ENCODE measurements around the gene NUDT19. TPM values are rescaled to one million over a fixed set of nuclear protein-coding genes. Genes with fewer than 3 reads are reported as not detected.

NUDT19 gene
- total and polyA plus RNA-seq, 2 experiments from 2014 or later = 2.4 to 3.9 TPM

DNA sequence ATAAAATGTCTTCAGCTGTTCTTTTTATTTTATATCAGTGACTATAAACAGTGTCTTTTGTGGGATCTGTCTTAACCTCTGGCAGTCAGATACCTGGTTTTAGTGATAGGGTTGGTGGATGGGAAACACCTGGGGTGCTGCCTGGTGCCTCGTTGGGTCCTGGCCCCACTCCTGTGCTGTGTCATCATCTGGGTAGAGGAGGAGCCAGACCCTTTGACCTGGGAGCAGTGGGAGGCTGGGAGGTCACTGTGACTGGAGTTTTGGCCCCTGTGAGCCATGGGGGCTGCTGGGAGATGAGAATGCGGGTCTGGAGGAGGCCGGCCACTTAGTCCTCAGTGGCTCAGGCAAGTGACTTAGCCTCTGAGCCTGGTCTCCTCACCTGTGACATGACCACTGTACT, 57.3 kb downstream of the NUDT19 start:
- Histone ChIP-seq H3K4me1 (ENCODE audit: insufficient read depth) (no peaks in the 10 kb centered on the region), H3K27me3 (ENCODE audit: insufficient read depth) (no peaks in the 10 kb centered on the region), H3K9me2 (ENCODE audit: insufficient read depth) (no peaks in the 10 kb centered on the region), H3K27ac (ENCODE audit: low read depth) (no peak overlapping the region), H4K20me1 (replicated peaks; ENCODE audit: insufficient read depth) (no peaks in the 10 kb centered on the region), H3K4me2 (no peak overlapping the region), H3K79me2 (replicated peaks; ENCODE audit: insufficient read depth) (no peaks in the 10 kb centered on the region), H2AFZ (no peak overlapping the region), H3F3A (replicated peaks; ENCODE audit: low read depth) (no peaks in the 10 kb centered on the region), H3K4me3 (no peak overlapping the region), H3K36me3 (ENCODE audit: insufficient read depth) (no peaks in the 10 kb centered on the region)
- DNase-seq (ENCODE audit: low spot score) (no peak), ATAC-seq (peak; percentile 55)
- TF ChIP-seq EZH2 (IDR thresholded peaks at IDR 0.05; ENCODE audit: low read depth, unreplicated experiment) (no peak), EZH2phosphoT487 (IDR thresholded peaks at IDR 0.05; ENCODE audit: unreplicated experiment) (no peak)
- TF ChIP-seq, protein P1, sequence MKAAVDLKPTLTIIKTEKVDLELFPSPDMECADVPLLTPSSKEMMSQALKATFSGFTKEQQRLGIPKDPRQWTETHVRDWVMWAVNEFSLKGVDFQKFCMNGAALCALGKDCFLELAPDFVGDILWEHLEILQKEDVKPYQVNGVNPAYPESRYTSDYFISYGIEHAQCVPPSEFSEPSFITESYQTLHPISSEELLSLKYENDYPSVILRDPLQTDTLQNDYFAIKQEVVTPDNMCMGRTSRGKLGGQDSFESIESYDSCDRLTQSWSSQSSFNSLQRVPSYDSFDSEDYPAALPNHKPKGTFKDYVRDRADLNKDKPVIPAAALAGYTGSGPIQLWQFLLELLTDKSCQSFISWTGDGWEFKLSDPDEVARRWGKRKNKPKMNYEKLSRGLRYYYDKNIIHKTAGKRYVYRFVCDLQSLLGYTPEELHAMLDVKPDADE (IDR thresholded peaks at IDR 0.05) = no peak
- H3K4me1 Mint-ChIP-seq = peaks cover 2% of the 10 kb centered on the region; the same call in 2 of the 3 replicates
- H3K27ac Mint-ChIP-seq = no peak overlapping the region
- no peak overlapping the region for H3K4me3 Mint-ChIP-seq
- no peaks in the 10 kb centered on the region for H3K36me3 Mint-ChIP-seq (ENCODE audit: low read depth)
- no peaks in the 10 kb centered on the region for H3K9me3 Mint-ChIP-seq
- peaks cover 5% of the 10 kb centered on the region for H3K27me3 Mint-ChIP-seq (ENCODE audit: insufficient read depth, low read depth, poor library complexity)

DNA sequence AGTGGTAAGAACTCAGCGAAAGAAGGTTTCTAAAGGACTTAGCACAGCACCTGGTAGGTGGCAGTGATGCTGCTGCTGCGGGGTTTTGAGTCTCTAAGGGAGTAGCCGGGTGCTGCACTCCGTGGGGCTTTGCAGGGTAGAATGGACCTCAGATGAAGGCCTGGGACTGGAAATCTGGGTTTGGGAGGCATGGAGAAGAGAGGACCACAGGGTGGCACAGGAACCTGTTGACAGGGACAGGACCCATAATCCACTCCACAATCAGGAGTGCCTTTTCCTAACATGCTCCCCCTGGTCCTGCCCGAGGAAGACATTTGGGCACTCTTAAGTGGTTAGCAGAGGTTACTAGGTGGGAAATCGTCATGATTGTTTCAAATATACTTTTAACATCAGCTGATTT, 57.7 kb downstream of the NUDT19 start:
- ATAC-seq (no peak), DNase-seq (ENCODE audit: low spot score) (no peak)
- Mint-ChIP-seq H3K4me3 (no peak overlapping the region), H3K4me1 (peaks cover 2% of the 10 kb centered on the region; the same call in 2 of the 3 replicates), H3K27ac (no peak overlapping the region), H3K9me3 (no peaks in the 10 kb centered on the region), H3K36me3 (ENCODE audit: low read depth) (no peaks in the 10 kb centered on the region), H3K27me3 (ENCODE audit: insufficient read depth, low read depth, poor library complexity) (peaks cover 5% of the 10 kb centered on the region)
- Histone ChIP-seq H3K79me2 (replicated peaks; ENCODE audit: insufficient read depth) (no peaks in the 10 kb centered on the region), H4K20me1 (replicated peaks; ENCODE audit: insufficient read depth) (no peaks in the 10 kb centered on the region), H3K27me3 (ENCODE audit: insufficient read depth) (no peaks in the 10 kb centered on the region), H3K27ac (ENCODE audit: low read depth) (no peak overlapping the region), H2AFZ (no peak overlapping the region), H3K36me3 (ENCODE audit: insufficient read depth) (no peaks in the 10 kb centered on the region), H3F3A (replicated peaks; ENCODE audit: low read depth) (no peaks in the 10 kb centered on the region), H3K4me1 (ENCODE audit: insufficient read depth) (no peaks in the 10 kb centered on the region), H3K9me2 (ENCODE audit: insufficient read depth) (no peaks in the 10 kb centered on the region), H3K4me2 (no peak overlapping the region), H3K4me3 (no peak overlapping the region)
- no peak for TF ChIP-seq EZH2phosphoT487 (IDR thresholded peaks at IDR 0.05; ENCODE audit: unreplicated experiment)
- TF ChIP-seq STAT1 (IDR thresholded peaks at IDR 0.05; ENCODE audit: unreplicated experiment) = no peak
- TF ChIP-seq POLR2AphosphoS5 (IDR thresholded peaks at IDR 0.05; ENCODE audit: low read depth) = no peak
- no peak for TF ChIP-seq EZH2 (IDR thresholded peaks at IDR 0.05; ENCODE audit: low read depth, unreplicated experiment)
- TF ChIP-seq, protein P2, sequence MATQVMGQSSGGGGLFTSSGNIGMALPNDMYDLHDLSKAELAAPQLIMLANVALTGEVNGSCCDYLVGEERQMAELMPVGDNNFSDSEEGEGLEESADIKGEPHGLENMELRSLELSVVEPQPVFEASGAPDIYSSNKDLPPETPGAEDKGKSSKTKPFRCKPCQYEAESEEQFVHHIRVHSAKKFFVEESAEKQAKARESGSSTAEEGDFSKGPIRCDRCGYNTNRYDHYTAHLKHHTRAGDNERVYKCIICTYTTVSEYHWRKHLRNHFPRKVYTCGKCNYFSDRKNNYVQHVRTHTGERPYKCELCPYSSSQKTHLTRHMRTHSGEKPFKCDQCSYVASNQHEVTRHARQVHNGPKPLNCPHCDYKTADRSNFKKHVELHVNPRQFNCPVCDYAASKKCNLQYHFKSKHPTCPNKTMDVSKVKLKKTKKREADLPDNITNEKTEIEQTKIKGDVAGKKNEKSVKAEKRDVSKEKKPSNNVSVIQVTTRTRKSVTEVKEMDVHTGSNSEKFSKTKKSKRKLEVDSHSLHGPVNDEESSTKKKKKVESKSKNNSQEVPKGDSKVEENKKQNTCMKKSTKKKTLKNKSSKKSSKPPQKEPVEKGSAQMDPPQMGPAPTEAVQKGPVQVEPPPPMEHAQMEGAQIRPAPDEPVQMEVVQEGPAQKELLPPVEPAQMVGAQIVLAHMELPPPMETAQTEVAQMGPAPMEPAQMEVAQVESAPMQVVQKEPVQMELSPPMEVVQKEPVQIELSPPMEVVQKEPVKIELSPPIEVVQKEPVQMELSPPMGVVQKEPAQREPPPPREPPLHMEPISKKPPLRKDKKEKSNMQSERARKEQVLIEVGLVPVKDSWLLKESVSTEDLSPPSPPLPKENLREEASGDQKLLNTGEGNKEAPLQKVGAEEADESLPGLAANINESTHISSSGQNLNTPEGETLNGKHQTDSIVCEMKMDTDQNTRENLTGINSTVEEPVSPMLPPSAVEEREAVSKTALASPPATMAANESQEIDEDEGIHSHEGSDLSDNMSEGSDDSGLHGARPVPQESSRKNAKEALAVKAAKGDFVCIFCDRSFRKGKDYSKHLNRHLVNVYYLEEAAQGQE (IDR thresholded peaks at IDR 0.05; ENCODE audit: unreplicated experiment) = no peak
- TF ChIP-seq, protein P3, sequence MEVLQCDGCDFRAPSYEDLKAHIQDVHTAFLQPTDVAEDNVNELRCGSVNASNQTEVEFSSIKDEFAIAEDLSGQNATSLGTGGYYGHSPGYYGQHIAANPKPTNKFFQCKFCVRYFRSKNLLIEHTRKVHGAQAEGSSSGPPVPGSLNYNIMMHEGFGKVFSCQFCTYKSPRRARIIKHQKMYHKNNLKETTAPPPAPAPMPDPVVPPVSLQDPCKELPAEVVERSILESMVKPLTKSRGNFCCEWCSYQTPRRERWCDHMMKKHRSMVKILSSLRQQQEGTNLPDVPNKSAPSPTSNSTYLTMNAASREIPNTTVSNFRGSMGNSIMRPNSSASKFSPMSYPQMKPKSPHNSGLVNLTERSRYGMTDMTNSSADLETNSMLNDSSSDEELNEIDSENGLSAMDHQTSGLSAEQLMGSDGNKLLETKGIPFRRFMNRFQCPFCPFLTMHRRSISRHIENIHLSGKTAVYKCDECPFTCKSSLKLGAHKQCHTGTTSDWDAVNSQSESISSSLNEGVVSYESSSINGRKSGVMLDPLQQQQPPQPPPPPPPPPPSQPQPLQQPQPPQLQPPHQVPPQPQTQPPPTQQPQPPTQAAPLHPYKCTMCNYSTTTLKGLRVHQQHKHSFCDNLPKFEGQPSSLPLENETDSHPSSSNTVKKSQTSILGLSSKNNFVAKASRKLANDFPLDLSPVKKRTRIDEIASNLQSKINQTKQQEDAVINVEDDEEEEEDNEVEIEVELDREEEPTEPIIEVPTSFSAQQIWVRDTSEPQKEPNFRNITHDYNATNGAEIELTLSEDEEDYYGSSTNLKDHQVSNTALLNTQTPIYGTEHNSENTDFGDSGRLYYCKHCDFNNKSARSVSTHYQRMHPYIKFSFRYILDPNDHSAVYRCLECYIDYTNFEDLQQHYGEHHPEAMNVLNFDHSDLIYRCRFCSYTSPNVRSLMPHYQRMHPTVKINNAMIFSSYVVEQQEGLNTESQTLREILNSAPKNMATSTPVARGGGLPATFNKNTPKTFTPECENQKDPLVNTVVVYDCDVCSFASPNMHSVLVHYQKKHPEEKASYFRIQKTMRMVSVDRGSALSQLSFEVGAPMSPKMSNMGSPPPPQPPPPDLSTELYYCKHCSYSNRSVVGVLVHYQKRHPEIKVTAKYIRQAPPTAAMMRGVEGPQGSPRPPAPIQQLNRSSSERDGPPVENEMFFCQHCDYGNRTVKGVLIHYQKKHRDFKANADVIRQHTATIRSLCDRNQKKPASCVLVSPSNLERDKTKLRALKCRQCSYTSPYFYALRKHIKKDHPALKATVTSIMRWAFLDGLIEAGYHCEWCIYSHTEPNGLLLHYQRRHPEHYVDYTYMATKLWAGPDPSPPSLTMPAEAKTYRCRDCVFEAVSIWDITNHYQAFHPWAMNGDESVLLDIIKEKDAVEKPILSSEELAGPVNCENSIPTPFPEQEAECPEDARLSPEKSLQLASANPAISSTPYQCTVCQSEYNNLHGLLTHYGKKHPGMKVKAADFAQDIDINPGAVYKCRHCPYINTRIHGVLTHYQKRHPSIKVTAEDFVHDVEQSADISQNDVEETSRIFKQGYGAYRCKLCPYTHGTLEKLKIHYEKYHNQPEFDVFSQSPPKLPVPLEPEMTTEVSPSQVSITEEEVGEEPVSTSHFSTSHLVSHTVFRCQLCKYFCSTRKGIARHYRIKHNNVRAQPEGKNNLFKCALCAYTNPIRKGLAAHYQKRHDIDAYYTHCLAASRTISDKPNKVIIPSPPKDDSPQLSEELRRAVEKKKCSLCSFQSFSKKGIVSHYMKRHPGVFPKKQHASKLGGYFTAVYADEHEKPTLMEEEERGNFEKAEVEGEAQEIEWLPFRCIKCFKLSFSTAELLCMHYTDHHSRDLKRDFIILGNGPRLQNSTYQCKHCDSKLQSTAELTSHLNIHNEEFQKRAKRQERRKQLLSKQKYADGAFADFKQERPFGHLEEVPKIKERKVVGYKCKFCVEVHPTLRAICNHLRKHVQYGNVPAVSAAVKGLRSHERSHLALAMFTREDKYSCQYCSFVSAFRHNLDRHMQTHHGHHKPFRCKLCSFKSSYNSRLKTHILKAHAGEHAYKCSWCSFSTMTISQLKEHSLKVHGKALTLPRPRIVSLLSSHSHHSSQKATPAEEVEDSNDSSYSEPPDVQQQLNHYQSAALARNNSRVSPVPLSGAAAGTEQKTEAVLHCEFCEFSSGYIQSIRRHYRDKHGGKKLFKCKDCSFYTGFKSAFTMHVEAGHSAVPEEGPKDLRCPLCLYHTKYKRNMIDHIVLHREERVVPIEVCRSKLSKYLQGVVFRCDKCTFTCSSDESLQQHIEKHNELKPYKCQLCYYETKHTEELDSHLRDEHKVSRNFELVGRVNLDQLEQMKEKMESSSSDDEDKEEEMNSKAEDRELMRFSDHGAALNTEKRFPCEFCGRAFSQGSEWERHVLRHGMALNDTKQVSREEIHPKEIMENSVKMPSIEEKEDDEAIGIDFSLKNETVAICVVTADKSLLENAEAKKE (CRISPR knock-in tag; IDR thresholded peaks at IDR 0.05) = no peak
- no peak for TF ChIP-seq NANOG (IDR thresholded peaks at IDR 0.05; ENCODE audit: borderline replicate concordance)
- TF ChIP-seq, protein P4, sequence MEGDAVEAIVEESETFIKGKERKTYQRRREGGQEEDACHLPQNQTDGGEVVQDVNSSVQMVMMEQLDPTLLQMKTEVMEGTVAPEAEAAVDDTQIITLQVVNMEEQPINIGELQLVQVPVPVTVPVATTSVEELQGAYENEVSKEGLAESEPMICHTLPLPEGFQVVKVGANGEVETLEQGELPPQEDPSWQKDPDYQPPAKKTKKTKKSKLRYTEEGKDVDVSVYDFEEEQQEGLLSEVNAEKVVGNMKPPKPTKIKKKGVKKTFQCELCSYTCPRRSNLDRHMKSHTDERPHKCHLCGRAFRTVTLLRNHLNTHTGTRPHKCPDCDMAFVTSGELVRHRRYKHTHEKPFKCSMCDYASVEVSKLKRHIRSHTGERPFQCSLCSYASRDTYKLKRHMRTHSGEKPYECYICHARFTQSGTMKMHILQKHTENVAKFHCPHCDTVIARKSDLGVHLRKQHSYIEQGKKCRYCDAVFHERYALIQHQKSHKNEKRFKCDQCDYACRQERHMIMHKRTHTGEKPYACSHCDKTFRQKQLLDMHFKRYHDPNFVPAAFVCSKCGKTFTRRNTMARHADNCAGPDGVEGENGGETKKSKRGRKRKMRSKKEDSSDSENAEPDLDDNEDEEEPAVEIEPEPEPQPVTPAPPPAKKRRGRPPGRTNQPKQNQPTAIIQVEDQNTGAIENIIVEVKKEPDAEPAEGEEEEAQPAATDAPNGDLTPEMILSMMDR (conservative IDR thresholded peaks at IDR 0.05; ENCODE audit: low read depth in 2 of 2) = no peak

All from GM23338 (cell line).